Hepatocyte (in vitro differentiated cells): Measurements from ENCODE around the gene ALKBH7.

Source experiments
- CTCF ChIP-seq: fragments of 200-600 bp; sonication (generic); IDR thresholded peaks from 2 replicates; pipeline ENCODE4 v1.5.1; 2016; ENCODE audit warnings: antibody characterized with exemption, mild to moderate bottlenecking; ENCODE audit not compliant: poor library complexity
- EZH2phosphoT487 ChIP-seq: fragments of 200-600 bp; sonication (generic); IDR thresholded peaks from one replicate; pipeline ENCODE4 v1.6.1; 2018; ENCODE audit warnings: antibody characterized with exemption, mild to moderate bottlenecking, low read depth, moderate library complexity; ENCODE audit not compliant: unreplicated experiment, severe bottlenecking

- TF ChIP-seq EZH2phosphoT487 (no peak), CTCF (no peak)
Measured at GRCh38 chr19:6415591-6416190, 43.1 kb downstream of the ALKBH7 start.
